ENCODE results near the gene OSBPL5.

GRCh38 chr11:3111466-3111865, 53.6 kb downstream of the OSBPL5 start:
- TF ChIP-seq POLR2A (IDR thresholded peaks at IDR 0.05) = no peak
- TF ChIP-seq CTCF (IDR thresholded peaks at IDR 0.05) = no peak
